ENCODE measurements around the gene VPS37C. TPM values are rescaled to one million over a fixed set of nuclear protein-coding genes. Genes with fewer than 3 reads are reported as not detected.

The VPS37C gene
- total and polyA plus RNA-seq, 2 of the 13 experiments (the other 11 are each of a cell fraction or from before 2014, with no cell fraction given): 7.5 to 8.8 TPM

GRCh38 chr11:61129639-61130523 is 31.3 kb downstream of the VPS37C start (continued):
- TF ChIP-seq ZNF646 (CRISPR knock-in tag; IDR thresholded peaks at IDR 0.05): no peak
- TF ChIP-seq ZNF777 (CRISPR knock-in tag; IDR thresholded peaks at IDR 0.05): peak; percentile 75
- 0 out of 2 replicates have a peak, but pooled peaks have one; percentile 14 for TF ChIP-seq ZNF12 (CRISPR knock-in tag; IDR thresholded peaks at IDR 0.05)
- TF ChIP-seq SMAD9 (CRISPR knock-in tag; IDR thresholded peaks at IDR 0.05): 0 out of 2 replicates have a peak, but pooled peaks have one; percentile 69
- no peak for TF ChIP-seq ZC3H4 (CRISPR knock-in tag; IDR thresholded peaks at IDR 0.05; ENCODE audit: borderline replicate concordance)
- peak; percentile 72 for TF ChIP-seq HMGXB3 (CRISPR knock-in tag; IDR thresholded peaks at IDR 0.05; ENCODE audit: borderline replicate concordance)
- TF ChIP-seq ZNF558 (CRISPR knock-in tag; IDR thresholded peaks at IDR 0.05; ENCODE audit: borderline replicate concordance): peak; percentile 69; the same call in 1 of the 2 replicates
- peak; percentile 41; the same call in 1 of the 2 replicates for TF ChIP-seq ZNF740 (CRISPR knock-in tag; IDR thresholded peaks at IDR 0.05)
- no peak; the same call in 1 of the 2 replicates for TF ChIP-seq HMG20A (CRISPR knock-in tag; IDR thresholded peaks at IDR 0.05; ENCODE audit: borderline replicate concordance)
- peak; percentile 68; the same call in 1 of the 2 replicates for TF ChIP-seq IKZF5 (CRISPR knock-in tag; IDR thresholded peaks at IDR 0.05)
- TF ChIP-seq NCOR1 (IDR thresholded peaks at IDR 0.05; ENCODE audit: borderline replicate concordance, low read length): no peak
- peak; percentile 42; the same call in 1 of the 2 replicates for TF ChIP-seq BCL6 (CRISPR knock-in tag; IDR thresholded peaks at IDR 0.05)
- TF ChIP-seq NRL (CRISPR knock-in tag; IDR thresholded peaks at IDR 0.05; ENCODE audit: borderline replicate concordance): 0 out of 2 replicates have a peak, but pooled peaks have one; percentile 49
- no peak for TF ChIP-seq ZNF432 (CRISPR knock-in tag; IDR thresholded peaks at IDR 0.05; ENCODE audit: borderline replicate concordance)
- no peak for TF ChIP-seq ZNF83 (CRISPR knock-in tag; IDR thresholded peaks at IDR 0.05; ENCODE audit: borderline replicate concordance)
- peak; percentile 70 for TF ChIP-seq CBX1 (IDR thresholded peaks at IDR 0.05; ENCODE audit: low read depth)

All from HepG2 (cell line).